Urinary bladder (tissue), 4 donors: Measurements from ENCODE around the gene PRR5. TPM values are rescaled to one million over a fixed set of nuclear protein-coding genes. Genes with fewer than 3 reads are reported as not detected.
"Not testable (repeated sequence)": the region's sequence is repeated elsewhere in the genome, so short reads cannot be mapped to it uniquely, and the experiment has no call there.

Source experiments
- DNase-seq: peaks from one replicate; pipeline ENCODE4 v3.0.0-alpha.2; 2015; ENCODE audit errors: extremely low spot score
- H3K27ac ChIP-seq: one replicate; pipeline ENCODE4 v1.5.1; 2013; ENCODE audit warnings: low read depth, mild to moderate bottlenecking, moderate library complexity
- H3K36me3 ChIP-seq: one replicate; pipeline ENCODE4 v1.6.1; 2013; ENCODE audit warnings: mild to moderate bottlenecking, moderate library complexity; ENCODE audit not compliant: insufficient read depth
- H3K4me1 ChIP-seq: one replicate; pipeline ENCODE4 v1.6.1; 2013; ENCODE audit warnings: mild to moderate bottlenecking, moderate library complexity; ENCODE audit not compliant: insufficient read depth
- H3K4me3 ChIP-seq: one replicate; pipeline ENCODE4 v1.5.1; 2013; ENCODE audit warnings: low read depth, low read length
- WGBS: extraction: QIAGEN DNeasy Blood & Tissue Kit; methylation state at CpG from one replicate; pipeline ENCODE4 v1.1.7; 2013; 5-methylcytosine and 5-hydroxymethylcytosine counted together
- polyA plus RNA-seq: library from polyadenylated mRNA; stranded (reverse); fragments of 200-250 nt; gene quantifications from one replicate; pipeline ENCODE4 v1.2.3, GENCODE V29; 2013
- total RNA-seq: library from RNA; depleted of rRNA; stranded (reverse); fragments of >200 nt; gene quantifications from one replicate; pipeline ENCODE4 v1.2.3, GENCODE V29; 2014
- donor health status: healthy with polysubstance abuse.
- donor health status: healthy.

PRR5 gene
- total and polyA plus RNA-seq, 2 donors = 13.9 to 28.1 TPM

- Histone ChIP-seq H3K27ac (peak overlapping the region; percentile 81), H3K36me3 (no peaks in the 10 kb centered on the region), H3K4me1 (no peaks in the 10 kb centered on the region), H3K4me3 (peak overlapping the region; percentile 87)
- no peak for DNase-seq
- WGBS = 31% methylated on average over 8 of the region's 8 CpGs
Observed at GRCh38 chr22:44667829-44668189, 34.2 kb upstream of the PRR5 start.

- no peaks in the 10 kb centered on the region for H3K4me1 ChIP-seq
- H3K36me3 ChIP-seq = no peaks in the 10 kb centered on the region
- peak overlapping the region; percentile 87 for H3K4me3 ChIP-seq
- peak overlapping the region; percentile 81 for H3K27ac ChIP-seq
- 1% methylated on average over 86 of the region's 87 CpGs for WGBS
- DNase-seq = no peak
Observed at GRCh38 chr22:44668190-44668885, 33.7 kb upstream of the PRR5 start.

- peak overlapping the region; percentile 63 for H3K27ac ChIP-seq
- no peaks in the 10 kb centered on the region for H3K36me3 ChIP-seq
- 2% methylated on average over 45 of the region's 45 CpGs for WGBS
- peak overlapping the region; percentile 87 for H3K4me3 ChIP-seq
- no peak for DNase-seq
- no peaks in the 10 kb centered on the region for H3K4me1 ChIP-seq
Observed at GRCh38 chr22:44668886-44669521, 33.0 kb upstream of the PRR5 start.

- 69% methylated on average over 9 of the region's 9 CpGs for WGBS
Observed at GRCh38 chr22:44669561-44669976, 32.4 kb upstream of the PRR5 start.

GRCh38 chr22:44670220-44670988 is 31.6 kb upstream of the PRR5 start:
- no peak overlapping the region for H3K27ac ChIP-seq
- H3K4me1 ChIP-seq = no peaks in the 10 kb centered on the region
- H3K36me3 ChIP-seq = no peaks in the 10 kb centered on the region
- no peak overlapping the region for H3K4me3 ChIP-seq
- WGBS = 83% methylated on average over 20 of the region's 20 CpGs
- DNase-seq = no peak

More at GRCh38 chr22:44669561-44669976, 32.4 kb upstream of the PRR5 start:
- DNase-seq = no peak
- no peaks in the 10 kb centered on the region for H3K36me3 ChIP-seq
- H3K4me1 ChIP-seq = no peaks in the 10 kb centered on the region
- no peak overlapping the region for H3K27ac ChIP-seq
- peak overlapping the region; percentile 87 for H3K4me3 ChIP-seq

- H3K4me1 ChIP-seq = no peaks in the 10 kb centered on the region
- DNase-seq = no peak
- 79% methylated on average over 5 of the region's 5 CpGs for WGBS
- H3K36me3 ChIP-seq = no peaks in the 10 kb centered on the region
- no peak overlapping the region for H3K27ac ChIP-seq
- no peak overlapping the region for H3K4me3 ChIP-seq
Observed at GRCh38 chr22:44671742-44672141, 30.3 kb upstream of the PRR5 start.

- H3K4me1 ChIP-seq = no peaks in the 10 kb centered on the region
- WGBS = 93% methylated on average over 8 of the region's 8 CpGs
- DNase-seq = no peak
- no peak overlapping the region for H3K4me3 ChIP-seq
- H3K27ac ChIP-seq = no peak overlapping the region
- no peaks in the 10 kb centered on the region for H3K36me3 ChIP-seq
Observed at GRCh38 chr22:44672632-44673031, 29.4 kb upstream of the PRR5 start.

- WGBS = 89% methylated on average over 8 of the region's 8 CpGs
- H3K27ac ChIP-seq = no peak overlapping the region
- DNase-seq = no peak
Observed at GRCh38 chr22:44673406-44673805, 28.6 kb upstream of the PRR5 start.

GRCh38 chr22:44676066-44676440 is 26.0 kb upstream of the PRR5 start:
- not testable (repeated sequence) for H3K36me3 ChIP-seq, H3K27ac ChIP-seq, H3K4me3 ChIP-seq, H3K4me1 ChIP-seq, DNase-seq
- 91% methylated on average over 6 of the region's 6 CpGs for WGBS

More at GRCh38 chr22:44673406-44673805, 28.6 kb upstream of the PRR5 start:
- Histone ChIP-seq H3K4me3 (no peak overlapping the region), H3K36me3 (no peaks in the 10 kb centered on the region), H3K4me1 (no peaks in the 10 kb centered on the region)

GRCh38 chr22:44676441-44677352 is 25.3 kb upstream of the PRR5 start:
- 49% methylated on average over 25 of the region's 25 CpGs for WGBS
- Histone ChIP-seq H3K4me1 (no peaks in the 10 kb centered on the region), H3K27ac (no peak overlapping the region), H3K36me3 (no peaks in the 10 kb centered on the region), H3K4me3 (no peak overlapping the region)
- no peak for DNase-seq

- Histone ChIP-seq H3K4me3 (no peak overlapping the region), H3K4me1 (no peaks in the 10 kb centered on the region), H3K27ac (no peak overlapping the region), H3K36me3 (no peaks in the 10 kb centered on the region)
- WGBS = 75% methylated on average over 10 of the region's 10 CpGs
- no peak for DNase-seq
Observed at GRCh38 chr22:44677353-44677840, 24.6 kb upstream of the PRR5 start.

GRCh38 chr22:44677871-44678555 is 24.0 kb upstream of the PRR5 start:
- DNase-seq = no peak
- no peak overlapping the region for H3K4me3 ChIP-seq
- no peaks in the 10 kb centered on the region for H3K36me3 ChIP-seq
- WGBS = 89% methylated on average over 18 of the region's 18 CpGs
- no peak overlapping the region for H3K27ac ChIP-seq
- H3K4me1 ChIP-seq = no peaks in the 10 kb centered on the region
